GM23338 (cell line): ENCODE data around the gene FKBP5. TPM values are rescaled to one million over a fixed set of nuclear protein-coding genes. Genes with fewer than 3 reads are reported as not detected.

ENCODE experiments used
- ATAC-seq: fragments of 200-7000 bp; cut with Tn5 transposase; 3 replicates; pipeline ENCODE4 v1.9.1; 2020
- DNase-seq: peaks from one replicate; pipeline ENCODE4 v3.0.0-alpha.2; 2015; ENCODE audit warnings: low spot score
- H2AFZ ChIP-seq: fragments of 200-600 bp; sonication (generic); 2 replicates; pipeline ENCODE4 v1.8.0; 2016; ENCODE audit warnings: antibody characterized with exemption, mild to moderate bottlenecking, moderate library complexity
- H3F3A ChIP-seq: fragments of 200-600 bp; sonication (generic); replicated peaks from 2 replicates; pipeline ENCODE4 v1.8.0; 2017; ENCODE audit warnings: antibody characterized with exemption, mixed run types, low read depth
- H3K27ac ChIP-seq: fragments of 200-600 bp; sonication (generic); 2 replicates; pipeline ENCODE4 v1.6.1; 2016; ENCODE audit warnings: low read depth
- H3K27me3 ChIP-seq: fragments of 200-600 bp; sonication (generic); 2 replicates; pipeline ENCODE4 v1.8.0; 2016; ENCODE audit warnings: mild to moderate bottlenecking, mixed run types, moderate library complexity; ENCODE audit not compliant: insufficient read depth
- H3K36me3 ChIP-seq: fragments of 200-600 bp; sonication (generic); 2 replicates; pipeline ENCODE4 v1.8.0; 2016; ENCODE audit warnings: mild to moderate bottlenecking; ENCODE audit not compliant: insufficient read depth
- H3K4me1 ChIP-seq: fragments of 200-600 bp; sonication (generic); 2 replicates; pipeline ENCODE4 v1.8.0; 2016; ENCODE audit warnings: mild to moderate bottlenecking, moderate library complexity; ENCODE audit not compliant: insufficient read depth
- H3K4me2 ChIP-seq: fragments of 200-600 bp; sonication (generic); 2 replicates; pipeline ENCODE4 v1.7.1; 2017; ENCODE audit warnings: mixed run types
- H3K4me3 ChIP-seq: fragments of 200-600 bp; sonication (generic); 2 replicates; pipeline ENCODE4 v1.6.1; 2016; ENCODE audit warnings: mixed run types
- H3K79me2 ChIP-seq: fragments of 200-600 bp; sonication (generic); replicated peaks from 2 replicates; pipeline ENCODE4 v1.8.0; 2017; ENCODE audit warnings: mild to moderate bottlenecking; ENCODE audit not compliant: insufficient read depth
- H3K9me2 ChIP-seq: fragments of 200-600 bp; sonication (generic); 2 replicates; pipeline ENCODE4 v1.8.0; 2017; ENCODE audit not compliant: insufficient read depth
- H4K20me1 ChIP-seq: fragments of 200-600 bp; sonication (generic); replicated peaks from 2 replicates; pipeline ENCODE4 v1.8.0; 2017; ENCODE audit warnings: mild to moderate bottlenecking; ENCODE audit not compliant: insufficient read depth
- H3K27ac Mint-ChIP-seq: 2 replicates; pipeline ENCODE4 v1.8.0; 2020; ENCODE audit warnings: inconsistent platforms, mild to moderate bottlenecking, moderate library complexity, mixed read lengths
- H3K27me3 Mint-ChIP-seq: 3 replicates; pipeline ENCODE4 v1.8.0; 2022; ENCODE audit warnings: low read depth, mild to moderate bottlenecking, moderate library complexity, mixed read lengths, inconsistent platforms; ENCODE audit not compliant: insufficient read depth, poor library complexity
- H3K36me3 Mint-ChIP-seq: 3 replicates; pipeline ENCODE4 v1.8.0; 2021; ENCODE audit warnings: low read depth, mild to moderate bottlenecking, inconsistent platforms, moderate library complexity, mixed read lengths
- H3K4me1 Mint-ChIP-seq: 3 replicates; pipeline ENCODE4 v1.8.0; 2020; ENCODE audit warnings: mild to moderate bottlenecking, inconsistent platforms, mixed read lengths
- H3K4me3 Mint-ChIP-seq: 3 replicates; pipeline ENCODE4 v1.8.0; 2021; ENCODE audit warnings: moderate library complexity, mild to moderate bottlenecking, inconsistent platforms, mixed read lengths
- H3K9me3 Mint-ChIP-seq: 3 replicates; pipeline ENCODE4 v1.8.0; 2020; ENCODE audit warnings: moderate library complexity, mild to moderate bottlenecking, inconsistent platforms, mixed read lengths
- CREB1 ChIP-seq: fragments of 250-450 bp; sonication (Bioruptor Pico); IDR thresholded peaks from 2 replicates; pipeline ENCODE4 v1.5.0; 2020; ENCODE audit warnings: low read depth, mild to moderate bottlenecking, moderate library complexity
- ETS1 ChIP-seq: IDR thresholded peaks from 2 replicates; pipeline ENCODE4 v1.6.1; 2016; ENCODE audit warnings: antibody characterized with exemption
- EZH2 ChIP-seq: fragments of 200-600 bp; sonication (generic); IDR thresholded peaks from one replicate; pipeline ENCODE4 v1.8.0; 2017; ENCODE audit warnings: antibody characterized with exemption, mild to moderate bottlenecking, low read depth; ENCODE audit not compliant: unreplicated experiment
- EZH2phosphoT487 ChIP-seq: fragments of 200-600 bp; sonication (generic); IDR thresholded peaks from one replicate; pipeline ENCODE4 v1.8.1; 2018; ENCODE audit warnings: antibody characterized with exemption; ENCODE audit not compliant: unreplicated experiment
- NANOG ChIP-seq: IDR thresholded peaks from 2 replicates; pipeline ENCODE4 v1.6.1; 2016; ENCODE audit warnings: antibody characterized with exemption, borderline replicate concordance
- POLR2AphosphoS5 ChIP-seq: IDR thresholded peaks from 2 replicates; pipeline ENCODE4 v1.6.1; 2016; ENCODE audit warnings: antibody characterized with exemption, low read depth
- REST ChIP-seq: IDR thresholded peaks from one replicate; pipeline ENCODE4 v1.6.1; 2018; ENCODE audit warnings: antibody characterized with exemption; ENCODE audit not compliant: unreplicated experiment
- ZNF114 ChIP-seq: fragments of 250-450 bp; sonication (Bioruptor Pico); IDR thresholded peaks from 2 replicates; pipeline ENCODE4 v1.5.0; 2020; ENCODE audit warnings: mild to moderate bottlenecking, moderate library complexity
- ZNF462 ChIP-seq: fragments of 250-450 bp; sonication (Bioruptor Pico); IDR thresholded peaks from 2 replicates; pipeline ENCODE4 v1.5.0; 2020; ENCODE audit warnings: mild to moderate bottlenecking, moderate library complexity
- polyA plus RNA-seq: library from polyadenylated mRNA; unstranded; fragments of >200 nt; fragmentation: Nextera tagmentation; extraction: Ambion mirVana; gene quantifications from 2 replicates; pipeline ENCODE4 v1.2.1, GENCODE V29; 2016
- total RNA-seq: library from RNA; depleted of rRNA; stranded (reverse); fragments of >200 nt; shearing (Covaris generic); gene quantifications from 2 replicates; pipeline ENCODE4 v1.2.3, GENCODE V29; 2014

The FKBP5 gene
- total and polyA plus RNA-seq, 2 experiments from 2014 or later = 19.8 to 28.6 TPM

GRCh38 chr6:35613762-35614161, 75.0 kb downstream of the FKBP5 start:
- Histone ChIP-seq H3F3A (no peaks in the 10 kb centered on the region), H3K36me3 (no peaks in the 10 kb centered on the region), H3K27me3 (no peaks in the 10 kb centered on the region), H3K4me2 (no peak overlapping the region), H3K9me2 (no peaks in the 10 kb centered on the region), H4K20me1 (no peaks in the 10 kb centered on the region; the same call in 1 of the 2 replicates), H3K4me3 (no peak overlapping the region), H3K79me2 (no peaks in the 10 kb centered on the region), H2AFZ (no peak overlapping the region), H3K4me1 (peaks cover 9% of the 10 kb centered on the region; the same call in 1 of the 2 replicates), H3K27ac (no peak overlapping the region)
- DNase-seq = no peak
- H3K36me3 Mint-ChIP-seq = peaks cover 24% of the 10 kb centered on the region
- no peak overlapping the region for H3K4me3 Mint-ChIP-seq
- no peaks in the 10 kb centered on the region for H3K9me3 Mint-ChIP-seq
- no peak for ATAC-seq
- H3K4me1 Mint-ChIP-seq = peaks cover 9% of the 10 kb centered on the region; the same call in 2 of the 3 replicates
- peaks cover 2% of the 10 kb centered on the region for H3K27me3 Mint-ChIP-seq
- TF ChIP-seq ZNF462 (CRISPR knock-in tag) (no peak), EZH2phosphoT487 (no peak), ZNF114 (no peak), EZH2 (no peak), CREB1 (no peak), NANOG (no peak), ETS1 (no peak), POLR2AphosphoS5 (no peak), REST (no peak)
- H3K27ac Mint-ChIP-seq = no peak overlapping the region
